GM18951 (cell line): Measurements from ENCODE around the gene TAGAP.
"Not testable (repeated sequence)": the region's sequence is repeated elsewhere in the genome, so short reads cannot be mapped to it uniquely, and the experiment has no call there.

Experiments used
- POLR2A ChIP-seq: IDR thresholded peaks from 4 replicates; pipeline ENCODE4 v1.6.1; 2011; ENCODE audit warnings: mild to moderate bottlenecking; ENCODE audit not compliant: insufficient read length, insufficient read depth; ENCODE audit errors: extremely low read depth
- in situ Hi-C: fragments of 300-500 bp; cut with MboI; formaldehyde crosslinking; loops from one replicate; pipeline ENCODE4 v1.12.0; 2022; ENCODE audit warnings: low sequenced_read_pairs, mixed read lengths, inconsistent platforms; ENCODE audit not compliant: unreplicated experiment

Gene TAGAP

DNA sequence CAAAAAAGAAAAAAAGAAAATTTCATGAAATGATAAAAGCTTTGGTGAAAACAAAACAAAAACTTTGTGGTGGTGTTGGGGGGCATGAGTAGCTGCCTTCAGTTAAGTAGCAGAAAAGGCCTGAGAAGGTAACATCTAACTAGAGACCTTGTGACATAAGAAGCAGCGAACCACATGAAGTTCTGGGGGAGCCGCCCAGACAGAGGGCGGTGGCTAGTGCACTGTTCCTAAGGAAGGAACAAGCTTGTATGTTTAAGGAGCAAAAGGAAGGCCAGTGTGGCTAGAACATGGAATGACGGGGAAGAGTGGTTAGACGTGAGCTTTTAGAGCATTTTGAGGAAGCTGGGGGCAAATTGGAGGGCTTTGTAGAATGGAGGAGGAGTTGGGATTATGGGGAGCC, 37.3 kb downstream of the TAGAP start:
- no peak for TF ChIP-seq POLR2A
- in situ Hi-C loops, result loop anchor here (5.0 kb wide), 1 partner anchor 95 kb away; no protein-coding TSS in a partner anchor

DNA sequence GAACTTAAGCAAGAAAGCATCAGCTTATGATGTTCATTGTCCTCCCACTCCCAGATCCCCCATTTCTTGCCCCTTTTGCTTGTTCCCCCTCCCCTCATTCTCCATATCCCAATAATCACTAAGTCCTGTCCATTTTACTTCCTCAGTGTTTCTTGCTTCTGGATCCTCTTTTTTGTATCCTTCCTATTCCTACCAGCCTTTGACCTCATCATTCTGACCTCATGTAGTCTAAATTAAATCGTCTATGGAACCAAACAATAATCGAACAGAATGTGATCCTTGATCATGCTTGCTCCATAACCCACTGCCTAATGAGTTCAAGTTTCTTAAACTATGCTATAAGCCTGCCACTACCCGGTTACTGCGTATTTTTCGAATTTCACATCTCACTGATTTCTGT, 39.4 kb downstream of the TAGAP start:
- in situ Hi-C loops, result loop anchor here (5.0 kb wide), 1 partner anchor 97 kb away; no protein-coding TSS in a partner anchor
- no peak for TF ChIP-seq POLR2A

DNA sequence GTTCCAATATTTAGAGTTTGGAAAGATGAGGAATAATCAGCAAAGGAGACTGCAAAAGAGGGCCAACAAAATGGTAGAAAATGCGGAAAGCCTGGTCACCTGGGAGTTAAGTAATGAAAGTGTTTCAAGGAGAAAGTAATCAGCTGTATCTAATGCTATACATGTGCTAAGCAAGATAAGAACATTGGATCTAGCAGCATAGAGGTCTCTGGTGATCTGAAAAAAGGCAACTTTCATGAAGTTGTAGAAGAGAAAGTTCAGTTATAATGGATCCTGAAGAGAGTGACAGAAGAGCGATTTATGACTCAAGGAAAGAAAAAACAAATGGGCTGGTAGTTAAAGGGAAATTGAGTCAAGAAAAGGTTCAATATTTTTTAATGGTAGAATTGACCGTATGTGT, 40.2 kb downstream of the TAGAP start:
- in situ Hi-C loops, result no loop called here

DNA sequence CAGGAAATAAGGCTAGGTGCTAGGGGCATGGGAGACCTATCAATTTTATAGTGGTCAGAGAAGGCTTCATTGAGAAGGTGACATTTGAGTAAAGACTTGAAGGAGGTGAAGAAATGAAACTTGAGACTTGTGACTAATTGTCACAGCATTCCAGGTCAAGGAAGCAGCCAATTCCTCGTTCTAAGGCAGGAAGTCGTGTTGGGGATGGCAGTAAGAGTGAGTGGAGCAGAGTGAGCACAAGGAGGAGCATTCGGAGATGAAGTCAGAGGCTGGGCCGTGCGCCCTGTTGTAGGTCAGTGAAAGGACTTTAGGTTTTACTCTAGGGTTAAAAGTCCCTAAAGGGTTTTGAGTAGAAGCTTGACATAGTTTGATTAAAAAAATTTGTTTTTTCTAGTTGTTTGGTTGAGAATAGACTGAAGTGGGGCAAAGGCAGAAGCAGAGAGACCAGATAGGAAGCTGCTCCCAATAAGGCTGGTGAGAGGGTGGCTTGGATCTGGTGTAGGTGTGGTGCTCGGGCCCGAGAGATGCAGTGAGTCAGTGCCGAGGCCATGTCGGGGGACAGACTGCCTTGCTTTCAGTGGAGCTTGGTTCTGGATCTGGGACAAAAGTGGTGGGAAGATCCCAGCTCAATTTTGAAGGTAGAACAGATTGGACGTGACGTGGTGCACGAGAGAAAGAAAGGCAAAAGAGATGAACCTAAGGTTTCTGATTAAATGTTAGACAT, 42.2 kb downstream of the TAGAP start:
- no peak for TF ChIP-seq POLR2A

More for the DNA sequence above, 40.2 kb downstream of the TAGAP start:
- TF ChIP-seq POLR2A, result no peak

DNA sequence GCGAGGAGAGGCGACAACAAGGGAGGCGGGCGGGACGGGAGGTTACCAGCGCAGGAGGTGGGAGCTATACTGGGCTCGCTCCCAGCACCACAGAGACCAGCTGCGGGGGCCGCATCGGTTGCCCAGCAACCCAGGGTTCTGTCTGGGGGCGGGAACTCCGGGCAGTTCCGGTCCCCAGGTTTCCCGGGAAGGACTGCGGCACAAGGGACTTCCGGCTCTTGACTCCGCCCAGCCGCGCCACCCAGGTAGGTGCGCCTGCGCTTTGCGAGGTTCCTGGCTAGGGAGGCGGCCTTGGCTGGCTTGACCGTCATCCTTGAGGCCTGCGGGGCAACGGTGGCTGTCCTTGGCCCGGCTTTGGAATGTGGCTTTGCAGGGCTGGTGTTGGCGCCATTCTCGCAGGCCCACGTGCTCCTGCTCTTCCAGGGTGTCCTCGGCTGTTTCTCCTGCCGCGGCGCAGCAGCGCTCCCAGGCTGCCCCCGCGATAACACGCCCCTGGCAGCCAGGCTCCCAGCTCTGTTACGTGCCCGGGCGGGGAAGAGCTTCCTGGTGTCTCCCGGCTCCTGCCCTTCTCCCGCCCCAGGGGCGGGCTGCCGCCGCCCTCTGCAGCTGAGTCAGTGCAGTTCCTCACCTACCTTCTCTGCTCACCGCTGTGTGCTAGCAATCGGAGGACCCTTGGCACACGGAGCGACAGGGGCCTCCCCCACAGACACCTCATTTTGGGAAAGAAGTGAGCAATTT, 45.0 kb downstream of the TAGAP start, which contains the start of gene RSPH3:
TSS of gene RSPH3 (minus strand) at position 537 of the 738 bp plus-strand sequence. CDS start 652 bp downstream, outside the sequence.
- in situ Hi-C loops, result no loop called here

More for the DNA sequence above, 42.2 kb downstream of the TAGAP start:
- in situ Hi-C loops, result no loop called here

DNA sequence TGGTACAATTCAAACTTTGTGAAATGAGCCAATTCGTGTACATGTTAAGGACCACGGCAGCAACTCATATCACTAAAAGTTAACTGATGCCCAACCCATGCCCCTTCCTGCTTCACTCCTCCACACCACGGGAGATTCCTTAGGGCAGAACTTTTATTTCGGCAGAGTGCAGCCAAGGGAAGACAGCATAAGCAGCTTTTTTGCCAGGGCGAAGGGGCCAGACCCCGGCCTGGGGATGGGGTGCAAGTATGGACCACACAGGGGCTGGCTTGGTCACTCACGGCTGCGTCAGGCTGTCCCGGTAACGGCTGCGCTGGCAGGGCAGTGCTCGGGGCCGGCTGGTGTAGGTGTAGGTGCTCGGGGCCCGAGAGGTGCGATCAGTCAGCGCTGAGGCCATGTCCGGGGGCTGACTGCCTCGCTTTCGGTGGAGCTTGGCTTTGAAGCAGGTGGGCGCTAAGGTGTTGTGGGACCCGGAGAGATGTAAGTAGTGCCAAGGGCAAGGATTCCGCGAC, 45.6 kb downstream of the TAGAP start:
- no peak for TF ChIP-seq POLR2A
- in situ Hi-C loops, result no loop called here

More for the DNA sequence above, 45.0 kb downstream of the TAGAP start, which contains the start of gene RSPH3:
- peak; percentile 96 for TF ChIP-seq POLR2A

DNA sequence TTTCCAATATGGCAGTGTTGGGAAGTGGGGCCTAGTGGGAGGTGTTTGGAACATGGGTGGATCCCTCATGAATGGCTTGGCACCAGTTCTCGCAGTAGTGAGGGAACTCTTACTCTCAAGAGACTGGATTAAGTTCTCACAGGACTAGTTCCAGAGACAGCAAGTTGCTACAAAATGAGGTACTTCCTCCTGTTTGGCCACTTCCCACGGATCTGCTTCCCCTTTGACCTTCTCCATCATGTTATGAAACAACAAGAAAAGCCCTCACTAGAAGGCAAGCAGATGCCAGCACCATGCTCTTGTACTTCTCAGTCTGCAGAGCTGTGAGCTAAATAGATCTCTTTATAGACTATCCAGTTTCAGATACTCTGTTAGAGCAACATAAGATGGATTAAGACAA, 47.9 kb downstream of the TAGAP start:
- TF ChIP-seq POLR2A, result no peak
- in situ Hi-C loops, result no loop called here

DNA sequence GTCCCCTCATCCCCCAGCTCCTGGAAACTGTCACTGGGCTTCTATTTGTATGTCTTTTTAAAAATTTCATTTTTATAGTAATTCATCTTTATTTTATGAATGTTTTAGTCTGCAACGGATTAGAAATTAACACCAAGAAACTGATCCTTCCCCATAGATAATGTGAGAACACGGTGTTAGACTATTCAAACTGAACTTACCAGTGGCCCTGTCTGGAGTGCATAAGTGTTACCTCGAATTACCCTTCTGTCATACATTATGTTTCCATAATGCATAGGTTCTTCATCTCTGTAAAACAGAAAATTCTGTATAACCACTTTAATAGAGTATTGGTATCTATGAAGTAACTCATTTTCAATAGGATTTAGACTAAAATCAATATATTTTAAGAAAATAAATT, 51.2 kb downstream of the TAGAP start:
- no peak for TF ChIP-seq POLR2A
- in situ Hi-C loops, result no loop called here

DNA sequence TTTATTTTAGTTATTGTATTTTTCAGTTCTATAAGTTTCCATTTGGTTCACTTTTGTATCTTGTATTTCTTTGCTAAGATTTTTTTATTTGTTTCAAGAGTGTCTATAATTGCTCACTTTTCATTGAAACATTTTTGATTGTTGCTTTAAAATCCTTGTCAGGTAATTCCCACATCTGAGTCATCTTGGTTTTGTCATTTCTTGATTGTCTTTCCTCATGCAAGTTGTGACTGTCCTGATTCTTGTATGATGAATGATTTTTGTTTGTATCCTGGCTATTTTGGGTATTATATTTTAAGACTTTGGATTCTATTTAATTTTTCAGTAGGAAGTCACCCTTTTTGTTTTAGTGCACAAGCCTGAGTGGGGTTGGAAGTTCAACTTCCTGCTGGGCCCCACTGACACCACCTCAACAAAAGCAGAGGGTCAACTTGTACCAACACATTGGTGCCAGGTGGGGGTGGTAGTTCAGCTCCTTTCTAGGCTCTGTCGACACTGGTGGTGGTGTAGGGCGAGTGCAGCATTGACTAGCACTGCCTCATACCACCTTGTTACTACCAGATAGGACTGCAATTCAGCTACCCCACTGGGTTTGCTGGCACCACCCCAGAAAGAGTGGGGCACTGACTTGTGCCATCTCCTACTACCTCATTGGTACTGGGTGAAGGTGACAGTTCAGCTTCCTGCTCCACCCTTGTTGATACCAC, 53.6 kb downstream of the TAGAP start:
- no peak for TF ChIP-seq POLR2A
- in situ Hi-C loops, result no loop called here

DNA sequence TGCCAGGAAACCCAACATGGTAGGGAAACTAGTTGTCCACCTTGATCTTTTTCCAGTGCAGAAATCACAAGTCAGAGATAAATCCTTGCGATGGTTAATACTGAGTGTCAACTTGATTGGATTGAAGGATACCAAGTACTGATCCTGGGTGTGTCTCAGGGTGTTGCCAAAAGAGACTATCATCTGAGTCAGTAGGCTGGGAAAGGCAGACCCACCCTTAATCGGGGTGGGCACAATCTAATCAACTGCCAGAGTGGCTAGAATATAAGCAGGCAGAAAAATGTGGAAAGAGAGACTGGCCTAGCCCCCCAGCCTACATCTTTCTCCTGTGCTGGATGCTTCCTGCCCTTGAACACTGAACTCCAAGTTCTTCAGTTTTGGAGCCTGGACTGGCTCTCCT, 55.1 kb downstream of the TAGAP start:
- in situ Hi-C loops, result not testable (repeated sequence)

DNA sequence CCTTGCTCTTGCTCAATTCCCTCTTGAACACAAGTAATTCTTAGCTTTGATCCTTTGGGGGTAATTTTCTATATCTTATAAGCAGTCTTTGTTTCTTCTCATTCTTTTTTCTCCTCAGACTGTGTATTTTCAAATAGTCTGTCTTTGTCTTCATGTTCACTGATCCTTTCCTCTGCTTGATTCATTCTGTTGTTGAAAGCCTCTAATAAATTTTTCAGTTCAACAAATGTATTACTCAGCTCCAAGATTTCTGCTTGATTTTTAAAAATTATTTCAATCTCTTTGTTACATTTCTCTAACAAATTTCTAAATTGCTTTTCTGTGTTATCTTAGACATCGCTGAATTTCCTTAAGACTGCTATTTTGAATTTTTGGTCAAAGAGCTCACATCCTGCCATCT, 56.3 kb downstream of the TAGAP start:
- TF ChIP-seq POLR2A, result no peak
- in situ Hi-C loops, result no loop called here

DNA sequence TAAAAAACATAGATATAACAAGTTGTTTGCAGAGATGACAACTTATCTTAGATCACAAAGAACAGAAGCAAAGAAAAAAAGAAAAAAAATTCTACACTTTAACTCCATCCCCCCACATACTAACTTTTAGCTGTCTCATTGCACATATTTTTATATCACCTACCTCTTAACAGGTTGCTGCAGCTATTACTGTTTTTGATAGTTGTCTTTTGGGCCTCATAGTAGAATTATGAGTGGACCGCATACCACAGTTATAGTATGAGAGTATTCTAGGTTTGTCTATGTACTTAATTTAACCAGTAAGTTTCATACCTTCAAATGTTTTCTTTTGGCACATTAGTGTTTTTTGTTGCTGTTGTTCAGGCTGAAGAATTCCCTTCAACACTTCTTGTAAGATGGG, 57.1 kb downstream of the TAGAP start:
- no peak for TF ChIP-seq POLR2A
- in situ Hi-C loops, result no loop called here
